Thoracic aorta (tissue), 2 donors: Measurements from ENCODE around the gene EIF2B4. TPM values are rescaled to one million over a fixed set of nuclear protein-coding genes. Genes with fewer than 3 reads are reported as not detected.
"Not testable (repeated sequence)": the region's sequence is repeated elsewhere in the genome, so short reads cannot be mapped to it uniquely, and the experiment has no call there.

Source experiments
- ATAC-seq: fragments of 150-250 bp; one replicate; pipeline ENCODE4 v1.8.0; 2017; ENCODE audit warnings: low read depth; ENCODE audit not compliant: insufficient number of reproducible peaks, low FRiP score
- DNase-seq: peaks from one replicate; pipeline ENCODE4 v3.0.0-alpha.2; 2020; ENCODE audit warnings: low spot score
- H3K27ac ChIP-seq, 2 donors: fragments of 200-600 bp; sonication (generic); 1 replicate in 1 of 2; 2 replicates in 1 of 2; pipeline ENCODE4 v1.5.1; 2016; ENCODE audit warnings: mild to moderate bottlenecking in 2 of 2, moderate library complexity in 2 of 2
- H3K27me3 ChIP-seq: fragments of 200-600 bp; sonication (generic); replicated peaks from 2 replicates; pipeline ENCODE4 v1.6.0; 2016; ENCODE audit warnings: mild to moderate bottlenecking; ENCODE audit not compliant: insufficient read depth
- H3K36me3 ChIP-seq: fragments of 200-600 bp; sonication (generic); one replicate; pipeline ENCODE4 v1.5.1; 2016
- H3K4me1 ChIP-seq, 2 donors: fragments of 200-600 bp; sonication (generic); 1 replicate in 1 of 2; 2 replicates in 1 of 2; pipeline versions ENCODE4 v1.5.1 to v1.6.0; 2016; ENCODE audit warnings: low read depth in 2 of 2, mild to moderate bottlenecking in 1 of 2; ENCODE audit not compliant: control insufficient read depth in 1 of 2
- H3K4me3 ChIP-seq: fragments of 200-600 bp; sonication (generic); 2 replicates; pipeline ENCODE4 v1.5.1; 2016; ENCODE audit warnings: mild to moderate bottlenecking
- H3K9me3 ChIP-seq: fragments of 200-600 bp; sonication (generic); 2 replicates; pipeline ENCODE4 v1.5.1; 2016
- CTCF ChIP-seq: fragments of 200-600 bp; sonication (generic); IDR thresholded peaks from one replicate; pipeline ENCODE4 v1.5.1; 2019; ENCODE audit warnings: antibody characterized with exemption
- total RNA-seq, 2 donors: library from RNA; depleted of rRNA; stranded (reverse); fragments of >200 nt; gene quantifications; one replicate each; pipeline versions ENCODE4 v1.1.0 to v1.2.3, GENCODE V29; 2016

The EIF2B4 gene
- total RNA-seq, 2 donors from 2014 or later: 31.5 to 55.4 TPM

- H3K36me3 ChIP-seq: no peaks in the 10 kb centered on the region
- H3K27ac ChIP-seq: no peak overlapping the region
- DNase-seq: no peak
- no peaks in the 10 kb centered on the region for H3K9me3 ChIP-seq
- H3K4me1 ChIP-seq: peaks cover 23 to 29% of the 10 kb centered on the region in 2 donors
- no peak overlapping the region for H3K4me3 ChIP-seq
- no peak for TF ChIP-seq CTCF
- no peak for ATAC-seq
- H3K27me3 ChIP-seq: no peaks in the 10 kb centered on the region
Measured at GRCh38 chr2:27354597-27354927, 15.6 kb downstream of the EIF2B4 start.

- ATAC-seq (no peak), DNase-seq (no peak)
- no peaks in the 10 kb centered on the region for H3K36me3 ChIP-seq
- no peaks in the 10 kb centered on the region for H3K27me3 ChIP-seq
- no peak for TF ChIP-seq CTCF
- H3K4me1 ChIP-seq: peaks cover 23 to 29% of the 10 kb centered on the region in 2 donors
- H3K4me3 ChIP-seq: no peak overlapping the region
- no peaks in the 10 kb centered on the region for H3K9me3 ChIP-seq
- no peak overlapping the region for H3K27ac ChIP-seq
Measured at GRCh38 chr2:27353762-27354596, 16.2 kb downstream of the EIF2B4 start.

DNA sequence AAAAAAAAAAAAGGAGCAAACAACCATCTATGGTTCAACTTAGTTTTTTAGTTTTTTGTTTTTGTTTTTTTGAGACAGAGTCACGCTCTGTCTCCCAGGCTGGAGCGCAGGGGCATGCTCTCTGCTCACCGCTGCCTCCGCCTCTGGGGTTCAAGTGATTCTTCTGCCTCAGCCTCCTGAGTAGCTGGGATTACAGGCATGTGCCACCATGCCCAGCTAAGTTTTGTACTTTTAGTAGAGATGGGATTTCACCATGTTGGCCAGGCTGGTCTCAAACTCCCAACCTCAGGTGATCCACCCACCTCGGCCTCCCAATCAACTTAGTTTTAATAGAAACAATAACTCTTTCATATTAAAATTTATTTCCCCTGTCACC, 16.8 kb downstream of the EIF2B4 start:
- not testable (repeated sequence) for DNase-seq, ATAC-seq, H3K9me3 ChIP-seq, H3K36me3 ChIP-seq, H3K27me3 ChIP-seq, H3K4me3 ChIP-seq, H3K27ac ChIP-seq
- peaks cover 23 to 28% of the 10 kb centered on the region in 2 donors for H3K4me1 ChIP-seq

GRCh38 chr2:27351802-27352598, 18.1 kb downstream of the EIF2B4 start:
- Histone ChIP-seq H3K4me1 (peaks cover 12 to 17% of the 10 kb centered on the region in 2 donors), H3K36me3 (no peaks in the 10 kb centered on the region), H3K27ac (no peak overlapping the region), H3K9me3 (no peaks in the 10 kb centered on the region), H3K27me3 (no peaks in the 10 kb centered on the region), H3K4me3 (no peak overlapping the region)
- TF ChIP-seq CTCF: no peak
- no peak for ATAC-seq
- no peak for DNase-seq

DNA sequence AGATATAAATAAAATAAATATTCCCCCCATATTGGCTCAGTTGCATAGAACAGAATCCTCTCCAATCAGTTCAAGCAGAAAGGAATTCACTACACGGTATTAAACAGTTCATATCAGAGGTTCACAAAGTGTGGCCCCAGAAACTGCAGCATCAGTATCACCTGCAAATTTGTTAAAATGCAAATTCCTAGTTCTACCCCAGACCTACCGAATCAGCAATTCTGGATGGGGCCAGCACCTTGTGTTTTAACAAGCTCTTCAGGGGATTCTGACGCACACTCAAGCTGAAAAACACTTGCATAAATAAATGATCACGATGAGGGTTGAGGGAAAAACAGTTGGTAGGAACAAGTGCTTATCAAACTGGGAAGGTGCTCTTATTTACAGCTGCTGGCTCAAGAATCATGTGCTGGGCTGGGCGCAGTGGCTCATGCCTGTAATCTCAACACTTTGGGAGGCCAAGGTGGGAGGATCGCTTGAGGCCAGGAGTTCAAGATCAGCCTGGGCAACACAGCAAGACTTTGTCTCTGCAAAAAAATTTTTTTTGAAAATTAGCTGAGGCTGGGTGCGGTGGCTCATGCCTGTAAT, 19.9 kb downstream of the EIF2B4 start:
- Histone ChIP-seq H3K4me1 (peaks cover 7 to 10% of the 10 kb centered on the region in 2 donors), H3K9me3 (no peaks in the 10 kb centered on the region), H3K4me3 (no peak overlapping the region), H3K27me3 (no peaks in the 10 kb centered on the region), H3K36me3 (no peaks in the 10 kb centered on the region), H3K27ac (no peak overlapping the region)
- DNase-seq (no peak), ATAC-seq (no peak)
- TF ChIP-seq CTCF: no peak
